Prostate gland (tissue), 2 donors: ENCODE results near the gene NUDCD3. TPM values are rescaled to one million over a fixed set of nuclear protein-coding genes. Genes with fewer than 3 reads are reported as not detected.

Experiments
- DNase-seq: peaks from one replicate; pipeline ENCODE4 v3.0.0-alpha.2; 2019; ENCODE audit warnings: low spot score
- H3K27ac ChIP-seq, 2 donors: fragments of 200-600 bp; sonication (generic); 2 replicates each; pipeline ENCODE4 v1.5.1; 2017 to 2019
- H3K27me3 ChIP-seq: fragments of 200-600 bp; sonication (generic); replicated peaks from 2 replicates; pipeline ENCODE4 v1.5.1; 2019; ENCODE audit not compliant: insufficient read depth
- H3K36me3 ChIP-seq, 2 donors: fragments of 200-600 bp; sonication (generic); 1 replicate in 1 of 2; 2 replicates in 1 of 2; pipeline versions ENCODE4 v1.5.1 to v1.8.1; 2017 to 2019
- H3K4me1 ChIP-seq: fragments of 200-600 bp; sonication (generic); replicated peaks from 2 replicates; pipeline ENCODE4 v1.5.1; 2019
- H3K4me3 ChIP-seq, 2 donors: fragments of 200-600 bp; sonication (generic); 2 replicates each; pipeline ENCODE4 v1.5.1; 2017 to 2019
- H3K9me3 ChIP-seq: fragments of 200-600 bp; sonication (generic); 2 replicates; pipeline ENCODE4 v1.5.1; 2017
- CTCF ChIP-seq, 4 experiments: fragments of 200-600 bp in 2 of 4; fragments of 450-650 bp in 2 of 4; sonication (generic) in 2 of 4; IDR thresholded peaks; 1 replicate in 3 of 4; 2 replicates in 1 of 4; pipeline ENCODE4 v1.5.1; 2016 to 2019; ENCODE audit warnings: antibody characterized with exemption in 4 of 4, mild to moderate bottlenecking in 2 of 4, moderate library complexity in 2 of 4
- POLR2A ChIP-seq: fragments of 450-650 bp; IDR thresholded peaks from one replicate; pipeline ENCODE4 v1.6.1; 2016; ENCODE audit warnings: antibody characterized with exemption, mild to moderate bottlenecking
- POLR2AphosphoS5 ChIP-seq: sonication (generic); formaldehyde crosslinking; IDR thresholded peaks from one replicate; pipeline ENCODE4 v1.6.1; 2017; ENCODE audit warnings: antibody characterized with exemption
- WGBS: methylation state at CpG from one replicate; pipeline ENCODE4 v1.1.5; 2018; 5-methylcytosine and 5-hydroxymethylcytosine counted together
- intact Hi-C: fragments of 100-400 bp; cut with DNase I; formaldehyde crosslinking; loops from one replicate; pipeline ENCODE4 v1.14.2; 2022
- total RNA-seq, 2 donors: library from RNA; depleted of rRNA; stranded (reverse); fragments of >200 nt; gene quantifications; one replicate each; pipeline ENCODE4 v1.1.0, GENCODE V29; 2016

NUDCD3 gene
- total RNA-seq, 2 donors from 2014 or later: 55.2 to 55.9 TPM

GRCh38 chr7:44387389-44387788, 103.1 kb downstream of the NUDCD3 start:
- no peaks in the 10 kb centered on the region for H3K27me3 ChIP-seq
- H3K4me3 ChIP-seq: no peak overlapping the region
- H3K4me1 ChIP-seq: no peaks in the 10 kb centered on the region
- 100% methylated on average over 2 of the region's 2 CpGs for WGBS
- H3K36me3 ChIP-seq: peaks cover 4 to 11% of the 10 kb centered on the region in 2 donors
- DNase-seq: no peak
- intact Hi-C loops: no loop called here
- TF ChIP-seq POLR2AphosphoS5 (no peak), POLR2A (no peak), CTCF (IDR thresholded peaks at IDR 0.05) (no peak)
- H3K9me3 ChIP-seq: no peaks in the 10 kb centered on the region
- no peak overlapping the region for H3K27ac ChIP-seq

DNA sequence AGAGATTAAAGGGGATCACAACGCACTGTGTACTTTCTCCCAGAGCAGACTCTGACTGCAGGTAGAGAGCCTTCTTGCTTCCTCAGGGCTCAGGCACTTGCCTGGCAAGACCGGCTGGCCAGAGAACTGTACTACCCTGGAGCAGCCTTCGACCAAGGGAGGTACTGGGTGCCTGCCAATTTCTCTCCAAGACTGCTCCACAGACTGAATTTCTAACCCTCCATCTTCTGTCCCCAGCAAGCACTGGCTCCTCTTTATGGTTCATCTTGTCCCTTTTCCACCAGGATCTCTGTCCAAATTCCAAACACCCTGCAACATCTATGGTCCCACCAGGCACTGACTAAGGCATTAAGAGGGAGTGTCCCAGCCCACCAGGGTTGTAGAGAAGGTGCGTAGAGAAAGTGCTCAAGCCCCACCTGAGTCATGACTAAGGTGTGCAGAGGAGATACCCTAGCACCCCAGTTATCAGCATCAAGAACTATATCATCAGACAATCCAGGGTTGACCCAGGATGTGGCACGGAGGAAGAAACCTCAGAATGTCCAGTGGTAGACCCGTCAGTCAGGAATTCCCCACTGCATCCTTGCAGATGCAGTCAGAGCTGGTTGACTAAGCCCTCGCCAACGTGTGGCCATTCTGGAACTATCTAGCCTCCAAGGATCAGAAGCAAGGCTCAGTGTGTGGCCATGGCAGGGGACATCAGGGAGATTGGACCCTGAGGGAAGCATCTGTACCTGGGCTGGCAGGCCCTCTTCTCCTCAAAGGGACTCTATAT, 104.1 kb downstream of the NUDCD3 start:
- no peak overlapping the region for H3K27ac ChIP-seq
- no peaks in the 10 kb centered on the region for H3K9me3 ChIP-seq
- no peaks in the 10 kb centered on the region for H3K4me1 ChIP-seq
- H3K36me3 ChIP-seq: peaks cover 4 to 11% of the 10 kb centered on the region in 2 donors
- TF ChIP-seq POLR2AphosphoS5: no peak
- TF ChIP-seq POLR2A: no peak
- TF ChIP-seq CTCF (IDR thresholded peaks at IDR 0.05): no peak
- H3K27me3 ChIP-seq: no peaks in the 10 kb centered on the region
- intact Hi-C loops: no loop called here
- WGBS: 73% methylated on average over 8 of the region's 8 CpGs
- no peak overlapping the region for H3K4me3 ChIP-seq
- DNase-seq: no peak

GRCh38 chr7:44385434-44386138, 104.9 kb downstream of the NUDCD3 start:
- Histone ChIP-seq H3K36me3 (peaks cover 4 to 11% of the 10 kb centered on the region in 2 donors), H3K9me3 (no peaks in the 10 kb centered on the region), H3K27ac (no peak overlapping the region), H3K4me1 (no peaks in the 10 kb centered on the region), H3K27me3 (no peaks in the 10 kb centered on the region), H3K4me3 (no peak overlapping the region)
- intact Hi-C loops: no loop called here
- TF ChIP-seq POLR2A: no peak
- no peak for TF ChIP-seq CTCF (IDR thresholded peaks at IDR 0.05)
- TF ChIP-seq POLR2AphosphoS5: no peak
- no peak for DNase-seq
- 81% methylated on average over 13 of the region's 13 CpGs for WGBS

- Histone ChIP-seq H3K36me3 (peaks cover 4 to 11% of the 10 kb centered on the region in 2 donors), H3K9me3 (no peaks in the 10 kb centered on the region), H3K4me1 (no peaks in the 10 kb centered on the region), H3K27me3 (no peaks in the 10 kb centered on the region), H3K27ac (no peak overlapping the region), H3K4me3 (no peak overlapping the region)
- no peak for DNase-seq
- 89% methylated on average over 17 of the region's 17 CpGs for WGBS
- TF ChIP-seq POLR2AphosphoS5 (no peak), POLR2A (no peak), CTCF (IDR thresholded peaks at IDR 0.05) (no peak)
- intact Hi-C loops: no loop called here
Measured at GRCh38 chr7:44384586-44385433, 105.6 kb downstream of the NUDCD3 start.
